ENCODE data around the gene GPC6.
A peak's percentile ranks its signal among the peaks of the same experiment; 100 is the strongest.

GPC6 gene

DNA sequence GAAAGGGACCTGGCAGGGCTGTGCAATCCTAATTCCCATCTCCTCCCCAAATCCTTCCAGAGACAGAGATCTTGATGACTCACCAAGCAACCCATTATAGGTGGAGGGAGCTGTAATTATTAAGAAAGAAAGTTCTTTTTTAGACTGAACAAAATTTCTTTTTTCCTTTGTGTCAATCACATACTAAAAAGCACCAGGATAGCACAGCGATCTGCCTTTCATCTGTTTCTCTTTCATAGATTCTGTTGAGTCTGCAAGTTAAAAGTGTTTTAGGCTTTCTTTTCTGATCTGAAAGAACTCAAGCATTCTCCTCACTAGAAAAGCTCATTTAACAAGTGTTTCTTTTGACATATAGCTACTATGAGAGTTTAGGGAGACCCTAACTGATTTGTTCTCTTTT lies 1030.1 kb downstream of the GPC6 start:
- no peak overlapping the region for H3K9ac ChIP-seq (ENCODE audit: low read depth, low read length, poor library complexity)
- no peak overlapping the region for H3K14ac ChIP-seq (ENCODE audit: low read length)
- WGBS, 2 donors (ENCODE audit: extremely low coverage in 2 of 2, insufficient read length in 2 of 2, insufficient replicate concordance in 1 of 2), result no CpG with 5 or more reads among the region's 1 CpG
- H3K4me2 ChIP-seq (ENCODE audit: insufficient read depth, low read length, poor library complexity, severe bottlenecking), result no peak overlapping the region
- H2BK12ac ChIP-seq (ENCODE audit: low read length), result no peak overlapping the region
- no peak overlapping the region for H2BK15ac ChIP-seq (ENCODE audit: low read length)
- H4K91ac ChIP-seq (ENCODE audit: low read depth, low read length, poor library complexity), result no peak overlapping the region
- no peaks in the 10 kb centered on the region for H3K79me1 ChIP-seq (ENCODE audit: low read depth, low read length)
- H3K4me3 ChIP-seq (ENCODE audit: low read length in 2 of 2), result no peak overlapping the region
- H3K23ac ChIP-seq (ENCODE audit: low read depth, low read length, poor library complexity), result no peak overlapping the region
- no peaks in the 10 kb centered on the region for H3K36me3 ChIP-seq (replicated peaks in 1 of 2; ENCODE audit: control insufficient read depth in 2 of 2, insufficient read depth in 2 of 2, low read length in 2 of 2)
- H3K9me3 ChIP-seq (replicated peaks in 1 of 2; ENCODE audit: control insufficient read depth in 2 of 2, insufficient read depth in 1 of 2, low read depth in 1 of 2, low read length in 2 of 2), result no peaks in the 10 kb centered on the region
- H2BK5ac ChIP-seq (ENCODE audit: low read length), result no peak overlapping the region
- H4K8ac ChIP-seq (ENCODE audit: low read depth, low read length), result no peak overlapping the region
- no peak overlapping the region for H3K27ac ChIP-seq (replicated peaks; ENCODE audit: low read length)
- no peak overlapping the region for H3K18ac ChIP-seq (ENCODE audit: low read length)
- no peak overlapping the region for H2BK120ac ChIP-seq (ENCODE audit: low read depth, low read length)
- H3K27me3 ChIP-seq (ENCODE audit: control insufficient read depth in 3 of 3, insufficient read depth in 3 of 3, low read depth in 1 of 3, low read length in 3 of 3), result no peaks in the 10 kb centered on the region
- peak overlapping the region; percentile 52 for H2AFZ ChIP-seq (ENCODE audit: low read length)
- H3K4me1 ChIP-seq (ENCODE audit: control insufficient read depth in 2 of 2, insufficient read depth in 1 of 2, low read depth in 1 of 2, low read length in 2 of 2), result peaks cover 2 to 6% of the 10 kb centered on the region in 2 donors
- no peak for DNase-seq (ENCODE audit: low spot score)
- H3K4ac ChIP-seq (ENCODE audit: low read length), result no peak overlapping the region
- H2AK5ac ChIP-seq (ENCODE audit: low read depth, low read length), result no peak overlapping the region

DNA sequence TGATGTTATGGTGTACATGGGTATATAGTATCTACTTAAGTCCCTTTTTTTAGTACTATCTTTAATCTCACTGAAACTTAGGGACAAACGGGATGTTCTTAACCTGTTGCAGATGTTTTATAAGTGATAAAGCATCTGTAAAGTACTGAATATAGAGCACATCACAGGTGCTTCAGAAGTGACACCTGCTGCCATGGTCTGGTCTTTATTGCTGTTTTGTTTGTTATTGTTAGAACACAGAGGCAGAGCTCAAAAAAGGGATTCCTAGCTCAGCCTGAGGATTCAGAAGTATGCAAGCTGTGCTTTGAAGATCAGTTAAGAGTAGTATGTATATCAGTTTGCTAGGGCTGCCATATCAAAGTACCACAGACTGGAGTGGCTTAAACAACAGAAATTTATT lies 1033.4 kb downstream of the GPC6 start:
- Histone ChIP-seq H3K4me3 (ENCODE audit: low read length in 2 of 2) (no peak overlapping the region), H3K9ac (ENCODE audit: low read depth, low read length, poor library complexity) (no peak overlapping the region), H2BK120ac (ENCODE audit: low read depth, low read length) (no peak overlapping the region), H3K4ac (ENCODE audit: low read length) (no peak overlapping the region), H3K4me2 (ENCODE audit: insufficient read depth, low read length, poor library complexity, severe bottlenecking) (no peak overlapping the region), H2BK15ac (ENCODE audit: low read length) (no peak overlapping the region), H4K8ac (ENCODE audit: low read depth, low read length) (no peak overlapping the region), H3K23ac (ENCODE audit: low read depth, low read length, poor library complexity) (no peak overlapping the region), H3K36me3 (replicated peaks in 1 of 2; ENCODE audit: control insufficient read depth in 2 of 2, insufficient read depth in 2 of 2, low read length in 2 of 2) (no peaks in the 10 kb centered on the region), H3K9me3 (replicated peaks in 1 of 2; ENCODE audit: control insufficient read depth in 2 of 2, insufficient read depth in 1 of 2, low read depth in 1 of 2, low read length in 2 of 2) (no peaks in the 10 kb centered on the region), H4K91ac (ENCODE audit: low read depth, low read length, poor library complexity) (no peak overlapping the region), H3K27me3 (ENCODE audit: control insufficient read depth in 3 of 3, insufficient read depth in 3 of 3, low read depth in 1 of 3, low read length in 3 of 3) (no peaks in the 10 kb centered on the region), H2AFZ (ENCODE audit: low read length) (no peak overlapping the region), H3K18ac (ENCODE audit: low read length) (no peak overlapping the region), H3K4me1 (ENCODE audit: control insufficient read depth in 2 of 2, insufficient read depth in 1 of 2, low read depth in 1 of 2, low read length in 2 of 2) (peaks cover 1 to 6% of the 10 kb centered on the region in 2 donors), H2BK12ac (ENCODE audit: low read length) (no peak overlapping the region), H2AK5ac (ENCODE audit: low read depth, low read length) (no peak overlapping the region), H3K79me1 (ENCODE audit: low read depth, low read length) (no peaks in the 10 kb centered on the region), H3K27ac (replicated peaks; ENCODE audit: low read length) (no peak overlapping the region), H3K14ac (ENCODE audit: low read length) (no peak overlapping the region), H2BK5ac (ENCODE audit: low read length) (no peak overlapping the region)
- no peak for DNase-seq (ENCODE audit: low spot score)
- WGBS, 2 donors (ENCODE audit: extremely low coverage in 2 of 2, insufficient read length in 2 of 2, insufficient replicate concordance in 1 of 2), result no CpG with 5 or more reads among the region's 1 CpG

DNA sequence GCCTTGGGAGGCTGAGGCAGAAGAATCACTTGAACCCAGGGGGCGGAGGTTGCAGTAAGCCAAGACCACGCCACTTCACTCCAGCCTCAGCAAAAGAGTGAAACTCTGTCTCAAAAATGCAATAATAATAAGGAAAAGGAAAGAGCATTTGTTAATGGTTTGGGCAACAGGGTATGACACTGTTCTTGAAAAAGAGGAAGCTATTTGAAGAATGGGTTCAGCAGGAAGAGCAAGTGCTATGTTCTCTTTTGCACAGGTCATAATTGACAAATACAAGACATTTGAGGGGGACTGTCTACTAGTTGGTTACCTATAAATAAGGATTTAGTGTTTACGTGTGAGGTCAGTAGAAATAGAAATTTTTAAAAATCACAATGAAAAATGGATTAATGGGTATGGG lies 1034.6 kb downstream of the GPC6 start:
- H3K27ac ChIP-seq (replicated peaks; ENCODE audit: low read length), result no peak overlapping the region
- no peaks in the 10 kb centered on the region for H3K36me3 ChIP-seq (replicated peaks in 1 of 2; ENCODE audit: control insufficient read depth in 2 of 2, insufficient read depth in 2 of 2, low read length in 2 of 2)
- no peak overlapping the region for H2AFZ ChIP-seq (ENCODE audit: low read length)
- no peak overlapping the region for H2BK120ac ChIP-seq (ENCODE audit: low read depth, low read length)
- H2BK5ac ChIP-seq (ENCODE audit: low read length), result no peak overlapping the region
- H2AK5ac ChIP-seq (ENCODE audit: low read depth, low read length), result no peak overlapping the region
- no peak overlapping the region for H3K9ac ChIP-seq (ENCODE audit: low read depth, low read length, poor library complexity)
- H3K4me1 ChIP-seq (ENCODE audit: control insufficient read depth in 2 of 2, insufficient read depth in 1 of 2, low read depth in 1 of 2, low read length in 2 of 2), result peaks cover 1 to 6% of the 10 kb centered on the region in 2 donors
- no peaks in the 10 kb centered on the region for H3K9me3 ChIP-seq (replicated peaks in 1 of 2; ENCODE audit: control insufficient read depth in 2 of 2, insufficient read depth in 1 of 2, low read depth in 1 of 2, low read length in 2 of 2)
- no peak for DNase-seq (ENCODE audit: low spot score)
- no peak overlapping the region for H3K23ac ChIP-seq (ENCODE audit: low read depth, low read length, poor library complexity)
- no peak overlapping the region for H3K14ac ChIP-seq (ENCODE audit: low read length)
- no peak overlapping the region for H3K4me2 ChIP-seq (ENCODE audit: insufficient read depth, low read length, poor library complexity, severe bottlenecking)
- H2BK15ac ChIP-seq (ENCODE audit: low read length), result no peak overlapping the region
- no peak overlapping the region for H3K4ac ChIP-seq (ENCODE audit: low read length)
- no peak overlapping the region for H3K4me3 ChIP-seq (ENCODE audit: low read length in 2 of 2)
- WGBS, 2 donors (ENCODE audit: extremely low coverage in 2 of 2, insufficient read length in 2 of 2, insufficient replicate concordance in 1 of 2), result no CpG with 5 or more reads among the region's 3 CpGs
- no peaks in the 10 kb centered on the region for H3K27me3 ChIP-seq (ENCODE audit: control insufficient read depth in 3 of 3, insufficient read depth in 3 of 3, low read depth in 1 of 3, low read length in 3 of 3)
- no peaks in the 10 kb centered on the region for H3K79me1 ChIP-seq (ENCODE audit: low read depth, low read length)
- H3K18ac ChIP-seq (ENCODE audit: low read length), result no peak overlapping the region
- H4K91ac ChIP-seq (ENCODE audit: low read depth, low read length, poor library complexity), result no peak overlapping the region
- no peak overlapping the region for H4K8ac ChIP-seq (ENCODE audit: low read depth, low read length)
- no peak overlapping the region for H2BK12ac ChIP-seq (ENCODE audit: low read length)

DNA sequence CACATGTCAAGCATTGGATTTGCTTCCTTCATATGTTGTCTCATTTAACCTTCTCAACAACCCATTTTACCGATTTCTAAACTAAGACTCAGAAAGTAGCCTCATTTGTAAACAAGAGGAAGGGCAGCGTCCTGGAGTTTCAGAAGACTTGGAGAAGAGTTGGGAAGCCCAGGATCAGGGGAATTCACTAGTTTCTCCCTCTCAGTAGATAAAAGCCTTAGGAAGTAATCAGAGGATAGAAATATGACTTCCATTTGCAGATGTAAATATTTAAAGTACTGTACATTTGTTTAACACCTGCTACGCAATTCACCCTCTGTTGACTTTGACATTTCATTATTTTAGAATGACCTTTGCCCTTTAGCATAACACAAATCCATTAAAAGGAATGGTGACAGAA lies 1036.4 kb downstream of the GPC6 start:
- no CpG with 5 or more reads among the region's 3 CpGs for WGBS, 2 donors (ENCODE audit: extremely low coverage in 2 of 2, insufficient read length in 2 of 2, insufficient replicate concordance in 1 of 2)
- Histone ChIP-seq H4K8ac (ENCODE audit: low read depth, low read length) (no peak overlapping the region), H3K4ac (ENCODE audit: low read length) (no peak overlapping the region), H3K9ac (ENCODE audit: low read depth, low read length, poor library complexity) (no peak overlapping the region), H3K4me1 (ENCODE audit: control insufficient read depth in 2 of 2, insufficient read depth in 1 of 2, low read depth in 1 of 2, low read length in 2 of 2) (peaks cover 0 to 1% of the 10 kb centered on the region in 2 donors), H4K91ac (ENCODE audit: low read depth, low read length, poor library complexity) (no peak overlapping the region), H3K36me3 (replicated peaks in 1 of 2; ENCODE audit: control insufficient read depth in 2 of 2, insufficient read depth in 2 of 2, low read length in 2 of 2) (no peaks in the 10 kb centered on the region), H3K27ac (replicated peaks; ENCODE audit: low read length) (no peak overlapping the region), H3K4me2 (ENCODE audit: insufficient read depth, low read length, poor library complexity, severe bottlenecking) (no peak overlapping the region), H3K14ac (ENCODE audit: low read length) (no peak overlapping the region), H3K4me3 (ENCODE audit: low read length in 2 of 2) (no peak overlapping the region), H2AK5ac (ENCODE audit: low read depth, low read length) (no peak overlapping the region), H2BK120ac (ENCODE audit: low read depth, low read length) (no peak overlapping the region), H3K9me3 (replicated peaks in 1 of 2; ENCODE audit: control insufficient read depth in 2 of 2, insufficient read depth in 1 of 2, low read depth in 1 of 2, low read length in 2 of 2) (no peaks in the 10 kb centered on the region), H2BK5ac (ENCODE audit: low read length) (no peak overlapping the region), H3K18ac (ENCODE audit: low read length) (no peak overlapping the region), H3K23ac (ENCODE audit: low read depth, low read length, poor library complexity) (no peak overlapping the region), H3K79me1 (ENCODE audit: low read depth, low read length) (no peaks in the 10 kb centered on the region), H2BK12ac (ENCODE audit: low read length) (no peak overlapping the region), H2BK15ac (ENCODE audit: low read length) (no peak overlapping the region), H2AFZ (ENCODE audit: low read length) (no peak overlapping the region), H3K27me3 (ENCODE audit: control insufficient read depth in 3 of 3, insufficient read depth in 3 of 3, low read depth in 1 of 3, low read length in 3 of 3) (no peaks in the 10 kb centered on the region)
- no peak for DNase-seq (ENCODE audit: low spot score)

Measured in neuronal stem cell (in vitro differentiated cells).